ENCODE measurements around the gene ISG20L2.

- TF ChIP-seq CTCF (conservative IDR thresholded peaks at IDR 0.05; ENCODE audit: low read depth in 2 of 2) (no peak), ETS1 (IDR thresholded peaks at IDR 0.05) (no peak), EZH2 (IDR thresholded peaks at IDR 0.05; ENCODE audit: low read depth, unreplicated experiment) (no peak)
Measured at GRCh38 chr1:156698995-156699394, 29.6 kb downstream of the ISG20L2 start.

All from GM23338 (cell line).